Kidney glomerular epithelial cell (primary cell): ENCODE results near the gene RAVER2.
"Not testable (repeated sequence)": the region's sequence is repeated elsewhere in the genome, so short reads cannot be mapped to it uniquely, and the experiment has no call there.

Source experiments
- DNase-seq: peaks from one replicate; lab custom pipeline; 2025; lab: John Stamatoyannopoulos, UW

Gene RAVER2

GRCh38 chr1:64811131-64811530 lies 66.3 kb downstream of the RAVER2 start:
- no peak for DNase-seq

- no peak for DNase-seq
Observed at GRCh38 chr1:64814427-64814826, 69.6 kb downstream of the RAVER2 start.

GRCh38 chr1:64817364-64817763 lies 72.5 kb downstream of the RAVER2 start:
- not testable (repeated sequence) for DNase-seq

- not testable (repeated sequence) for DNase-seq
Observed at GRCh38 chr1:64820572-64820971, 75.7 kb downstream of the RAVER2 start.

- no peak for DNase-seq
Observed at GRCh38 chr1:64822621-64823020, 77.7 kb downstream of the RAVER2 start.

- DNase-seq: peak; percentile 61
Observed at GRCh38 chr1:64823691-64824476, 79.0 kb downstream of the RAVER2 start.

DNA sequence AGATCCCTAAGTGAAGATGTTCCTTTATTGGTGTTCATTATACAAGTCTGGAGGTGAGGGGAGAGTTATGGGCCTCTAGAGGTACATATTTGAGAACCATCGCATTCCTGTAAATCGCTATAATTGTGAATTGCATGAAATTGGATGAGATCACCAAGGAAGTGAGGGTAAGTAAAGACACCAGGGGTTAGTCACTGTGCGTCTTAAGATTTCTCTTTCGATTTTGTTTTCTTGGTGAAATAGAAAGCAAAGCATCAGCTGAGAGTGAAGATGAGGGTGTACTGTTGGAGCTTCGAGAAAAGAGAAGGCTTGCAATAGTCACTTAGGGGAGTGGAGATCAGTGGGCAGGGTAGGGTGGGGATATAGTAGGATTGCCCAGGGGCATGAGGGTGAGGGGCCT lies 82.1 kb downstream of the RAVER2 start:
- DNase-seq: no peak

GRCh38 chr1:64828829-64829228 lies 84.0 kb downstream of the RAVER2 start:
- no peak for DNase-seq

- DNase-seq: no peak
Observed at GRCh38 chr1:64829411-64830029, 84.6 kb downstream of the RAVER2 start.

DNA sequence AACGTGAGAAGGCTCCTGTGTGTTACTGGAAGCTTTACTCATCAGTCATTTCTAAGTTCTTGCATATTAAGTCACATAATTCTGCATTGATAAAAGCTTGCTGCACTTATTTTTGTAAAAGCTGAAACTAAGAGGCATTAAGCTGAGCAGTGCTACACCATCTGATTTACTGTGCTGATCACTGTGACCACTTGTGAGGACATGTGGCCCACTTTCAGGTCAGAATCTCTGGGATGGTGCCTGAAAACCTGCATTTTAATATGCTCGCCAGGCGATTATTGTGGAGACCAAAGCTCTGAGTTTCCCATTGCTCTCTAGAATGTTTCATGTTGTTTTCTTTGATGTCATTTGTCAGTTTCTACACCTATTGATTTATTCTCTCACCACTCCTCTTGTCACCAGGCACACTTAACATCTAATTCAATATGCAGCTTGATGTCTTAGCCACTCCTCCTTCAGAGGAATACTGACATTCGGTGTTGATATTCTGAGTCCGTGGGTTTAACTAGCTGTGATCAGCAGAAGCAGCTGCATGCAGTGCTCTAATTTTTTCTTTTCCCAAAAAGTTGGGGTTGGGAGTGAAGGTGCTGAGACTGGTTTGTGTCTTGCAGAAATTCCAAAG lies 85.3 kb downstream of the RAVER2 start:
- no peak for DNase-seq

- DNase-seq: peak; percentile 16
Observed at GRCh38 chr1:64834734-64835133, 89.9 kb downstream of the RAVER2 start.

DNA sequence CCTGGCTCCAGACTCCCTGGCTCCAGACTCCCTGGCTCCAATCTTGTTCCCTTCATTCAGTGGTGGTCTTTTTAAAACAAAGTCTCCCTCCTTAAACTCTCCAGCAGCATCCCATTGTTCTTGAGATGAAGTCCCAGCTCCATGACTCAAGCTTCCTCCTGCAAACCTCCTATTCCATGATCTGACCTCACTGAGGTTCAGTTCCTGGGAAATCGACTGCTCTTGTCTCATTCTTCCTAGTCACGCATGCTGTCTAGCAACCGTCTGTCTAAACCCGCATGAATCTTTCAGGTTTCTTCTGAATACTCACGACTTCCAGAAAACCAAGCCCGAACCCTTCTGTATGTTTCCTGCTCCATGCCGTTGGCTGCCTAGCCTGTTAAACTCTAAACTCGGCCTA lies 91.9 kb downstream of the RAVER2 start:
- no peak for DNase-seq

- DNase-seq: no peak
Observed at GRCh38 chr1:64838486-64838885, 93.6 kb downstream of the RAVER2 start.

- DNase-seq: no peak
Observed at GRCh38 chr1:64839261-64839660, 94.4 kb downstream of the RAVER2 start.

GRCh38 chr1:64839732-64840405 lies 95.0 kb downstream of the RAVER2 start:
- DNase-seq: no peak

DNA sequence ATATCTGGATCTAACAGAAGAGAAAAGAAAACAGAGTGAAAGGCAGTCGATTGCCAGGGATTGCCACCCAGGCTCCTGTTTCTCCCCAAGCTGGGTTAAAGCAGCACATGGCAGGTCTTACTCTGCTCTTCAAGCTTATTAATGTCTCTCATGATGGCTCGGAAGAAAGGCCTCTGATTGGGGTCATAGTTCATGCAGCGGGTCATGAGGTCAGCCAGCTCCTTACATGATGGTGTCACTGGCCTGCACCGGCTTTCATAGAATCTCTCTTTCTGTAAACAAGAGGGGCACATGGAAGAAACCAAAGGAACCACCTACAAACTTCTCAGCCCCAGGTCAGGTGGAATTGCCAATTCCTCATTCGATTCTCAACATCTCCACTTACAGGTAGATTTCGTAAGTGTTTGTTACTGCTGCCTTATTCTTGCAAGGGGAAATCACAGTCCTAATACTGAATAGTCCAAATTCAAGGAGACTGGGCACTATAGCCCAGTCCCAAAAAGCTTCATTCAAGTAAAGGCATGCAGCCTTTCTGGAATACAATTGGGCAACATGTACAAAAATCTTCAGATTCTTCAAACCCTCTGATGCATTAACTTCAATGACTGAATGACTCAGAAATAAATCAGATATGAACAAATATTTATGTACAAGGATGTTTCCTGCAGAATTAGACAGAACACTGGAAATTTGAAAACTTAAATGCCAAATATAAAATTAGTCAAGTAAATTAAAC lies 96.6 kb downstream of the RAVER2 start:
- no peak for DNase-seq

- DNase-seq: no peak
Observed at GRCh38 chr1:64842224-64842623, 97.3 kb downstream of the RAVER2 start.

GRCh38 chr1:64843675-64844074 lies 98.8 kb downstream of the RAVER2 start:
- no peak for DNase-seq

DNA sequence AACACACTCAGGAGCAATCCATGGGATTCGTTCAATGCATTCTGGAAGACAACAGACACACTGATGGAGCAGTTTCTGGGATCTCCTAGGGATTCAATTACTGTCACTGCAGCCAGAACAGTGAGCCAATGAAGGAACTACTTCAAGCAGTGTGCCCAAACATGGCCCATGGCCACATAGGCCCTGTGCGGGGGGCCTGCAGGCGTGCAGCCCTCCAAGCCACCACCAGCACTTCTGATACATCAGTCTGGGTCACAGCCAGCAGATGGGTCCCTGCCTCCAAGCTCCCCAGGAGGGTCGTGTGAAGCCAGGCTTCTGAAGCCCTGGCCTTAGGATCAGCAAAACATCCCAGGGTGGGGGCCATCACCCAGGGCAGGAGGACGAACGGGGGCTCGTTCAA lies 99.3 kb downstream of the RAVER2 start:
- no peak for DNase-seq

- DNase-seq: no peak
Observed at GRCh38 chr1:64844609-64845008, 99.7 kb downstream of the RAVER2 start.

- DNase-seq: no peak
Observed at GRCh38 chr1:64845831-64846425, 101.1 kb downstream of the RAVER2 start.
